Measurements from ENCODE around the gene C2CD3. TPM values are rescaled to one million over a fixed set of nuclear protein-coding genes. Genes with fewer than 3 reads are reported as not detected.

Gene C2CD3
- total and polyA plus RNA-seq, 3 experiments from 2014 or later = 9.1 to 41.7 (median 35.6) TPM

- ChIA-PET CTCF (interaction anchor here (1.3 to 4.9 kb wide), 2 partner anchors 12 to 39 kb away, joined by 4 to 48 read pairs; no protein-coding TSS in a partner anchor), POLR2A (no interaction called here)
- Mint-ChIP-seq H3K27ac (peak overlapping the region in 6 of 8 donors; percentile 36 to 69 (median 52)), H3K9me3 (no peaks in the 10 kb centered on the region), H3K36me3 (no peaks in the 10 kb centered on the region), H3K4me3 (no peak overlapping the region), H3K4me1 (peaks cover 38 to 57% (median 49%) of the 10 kb centered on the region in 3 donors), H3K27me3 (no peaks in the 10 kb centered on the region)
- H3K9me3 ChIP-seq (ENCODE audit: low read length) = no peaks in the 10 kb centered on the region
- no peak overlapping the region for H3K27ac ChIP-seq (ENCODE audit: low read depth, low read length)
- DNase-seq = no peak
- H3K27me3 ChIP-seq (ENCODE audit: insufficient read depth, low read length, poor library complexity, severe bottlenecking) = no peaks in the 10 kb centered on the region
- H3K36me3 ChIP-seq (ENCODE audit: insufficient read depth, low read length) = no peaks in the 10 kb centered on the region
- H3K4me1 ChIP-seq (ENCODE audit: insufficient read depth, low read length) = peaks cover 58% of the 10 kb centered on the region
- H3K4me3 ChIP-seq (ENCODE audit: low read length) = no peak overlapping the region
These were observed 205.1 kb downstream of the C2CD3 start for GRCh38 chr11:73965764-73966121.

DNA sequence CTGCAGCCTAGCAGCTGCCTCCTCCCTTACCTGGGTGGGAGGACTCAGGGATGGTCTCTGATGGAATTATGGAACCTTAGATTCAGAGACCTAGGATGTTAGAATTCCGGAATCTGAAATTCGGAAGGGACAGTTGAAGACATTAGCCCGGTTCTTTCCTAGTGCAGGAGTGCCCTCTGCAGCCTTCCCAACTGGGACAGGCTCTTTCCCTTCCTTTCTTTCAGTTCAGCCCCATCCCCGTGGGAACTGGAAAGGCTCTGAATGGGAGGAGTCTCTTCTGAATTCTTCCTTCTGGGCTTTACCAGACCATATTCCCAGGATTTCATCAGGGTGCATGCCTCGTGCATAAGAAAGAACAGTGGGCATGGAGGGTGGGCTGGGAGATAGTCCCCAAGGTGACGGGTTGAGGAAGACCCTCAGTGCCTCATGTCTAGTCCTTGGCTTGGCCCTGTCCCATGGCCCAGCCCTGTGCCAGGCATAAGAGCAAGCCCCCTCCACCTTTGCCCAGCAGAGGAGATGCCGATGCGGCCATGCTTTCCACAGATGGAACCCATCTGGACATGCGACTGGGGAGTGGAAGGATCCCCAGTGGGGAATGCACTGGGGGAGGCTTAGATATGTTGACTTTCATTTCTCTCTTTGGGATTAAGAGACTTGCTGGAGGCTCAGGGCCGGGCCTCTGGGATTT lies 205.6 kb downstream of the C2CD3 start:
- Mint-ChIP-seq H3K9me3 (no peaks in the 10 kb centered on the region), H3K4me3 (no peak overlapping the region)
- POLR2A ChIA-PET = no interaction called here

GRCh38 chr11:73963861-73964260 lies 206.9 kb downstream of the C2CD3 start:
- Mint-ChIP-seq H3K4me3 (peak overlapping the region in 2 of 7 donors; percentile 41 to 72), H3K27ac (peak overlapping the region in 4 of 8 donors; percentile 13 to 92 (median 53)), H3K36me3 (no peaks in the 10 kb centered on the region), H3K4me1 (peaks cover 20 to 38% (median 30%) of the 10 kb centered on the region in 3 donors), H3K27me3 (no peaks in the 10 kb centered on the region), H3K9me3 (no peaks in the 10 kb centered on the region)
- Histone ChIP-seq H3K27me3 (ENCODE audit: insufficient read depth, low read length, poor library complexity, severe bottlenecking) (no peaks in the 10 kb centered on the region), H3K4me3 (ENCODE audit: low read length) (no peak overlapping the region), H3K9me3 (ENCODE audit: low read length) (no peaks in the 10 kb centered on the region), H3K36me3 (ENCODE audit: insufficient read depth, low read length) (no peaks in the 10 kb centered on the region), H3K27ac (ENCODE audit: low read depth, low read length) (no peak overlapping the region), H3K4me1 (ENCODE audit: insufficient read depth, low read length) (peaks cover 39% of the 10 kb centered on the region)
- no peak for DNase-seq
- CTCF ChIA-PET = interaction anchor here (0.7 to 4.9 kb wide), 23 partner anchors 9 to 292 kb away, joined by 3 to 48 read pairs (median 5); partner anchors contain the start of genes C2CD3, PPME1, RAB6A and UCP2
- POLR2A ChIA-PET = interaction anchor here (0.6 to 0.7 kb wide), 2 partner anchors 16 to 42 kb away, joined by 3 read pairs; no protein-coding TSS in a partner anchor

More for the DNA sequence above, 205.6 kb downstream of the C2CD3 start:
- Mint-ChIP-seq H3K27ac (peak overlapping the region in 2 of 8 donors; percentile 27 to 69), H3K36me3 (no peaks in the 10 kb centered on the region), H3K4me1 (peaks cover 33 to 52% (median 43%) of the 10 kb centered on the region in 3 donors), H3K27me3 (no peaks in the 10 kb centered on the region)
- Histone ChIP-seq H3K27me3 (ENCODE audit: insufficient read depth, low read length, poor library complexity, severe bottlenecking) (no peaks in the 10 kb centered on the region), H3K4me3 (ENCODE audit: low read length) (no peak overlapping the region), H3K36me3 (ENCODE audit: insufficient read depth, low read length) (no peaks in the 10 kb centered on the region), H3K4me1 (ENCODE audit: insufficient read depth, low read length) (peaks cover 52% of the 10 kb centered on the region), H3K27ac (ENCODE audit: low read depth, low read length) (no peak overlapping the region), H3K9me3 (ENCODE audit: low read length) (no peaks in the 10 kb centered on the region)
- no peak for DNase-seq
- CTCF ChIA-PET = interaction anchor here (0.7 to 4.9 kb wide), 17 partner anchors 10 to 141 kb away, joined by 3 to 48 read pairs (median 5); partner anchors contain the start of genes UCP2 and UCP3

Other genes starting within 250 kb of the C2CD3 start
- gene DNAJB13, start 220.0 kb downstream of the C2CD3 start, total RNA-seq = under 1 TPM; 0.31 to 0.44 TPM
- not detected for gene DNAJB13, start 220.0 kb downstream of the C2CD3 start, polyA plus RNA-seq
- gene UCP2, start 188.2 kb downstream of the C2CD3 start, total RNA-seq = 100 to 1,000 TPM; 279 to 295 TPM
- gene UCP2, start 188.2 kb downstream of the C2CD3 start, polyA plus RNA-seq = 962 TPM
- 1 to 10 TPM; 2.8 to 2.9 TPM for gene UCP3, start 161.9 kb downstream of the C2CD3 start, total RNA-seq
- 0.36 TPM for gene UCP3, start 161.9 kb downstream of the C2CD3 start, polyA plus RNA-seq
- gene PPME1, start 287 bp upstream of the C2CD3 start, total RNA-seq = 10 to 100 TPM; 33.0 to 42.0 TPM
- gene PPME1, start 287 bp upstream of the C2CD3 start, polyA plus RNA-seq = 20.9 TPM
- gene P4HA3, start 140.6 kb upstream of the C2CD3 start, total RNA-seq = not detected
- gene P4HA3, start 140.6 kb upstream of the C2CD3 start, polyA plus RNA-seq = not detected
- 1 to 10 TPM; 9.6 to 9.8 TPM for gene PGM2L1, start 227.4 kb upstream of the C2CD3 start, total RNA-seq
- gene PGM2L1, start 227.4 kb upstream of the C2CD3 start, polyA plus RNA-seq = 4.6 TPM